Measurements from ENCODE around the gene SYT7. TPM values are rescaled to one million over a fixed set of nuclear protein-coding genes. Genes with fewer than 3 reads are reported as not detected.

SYT7 gene
- total and polyA plus RNA-seq, 2 of the 4 experiments (the other 2 are of a cell fraction): under 0.01 to 0.19 TPM

DNA sequence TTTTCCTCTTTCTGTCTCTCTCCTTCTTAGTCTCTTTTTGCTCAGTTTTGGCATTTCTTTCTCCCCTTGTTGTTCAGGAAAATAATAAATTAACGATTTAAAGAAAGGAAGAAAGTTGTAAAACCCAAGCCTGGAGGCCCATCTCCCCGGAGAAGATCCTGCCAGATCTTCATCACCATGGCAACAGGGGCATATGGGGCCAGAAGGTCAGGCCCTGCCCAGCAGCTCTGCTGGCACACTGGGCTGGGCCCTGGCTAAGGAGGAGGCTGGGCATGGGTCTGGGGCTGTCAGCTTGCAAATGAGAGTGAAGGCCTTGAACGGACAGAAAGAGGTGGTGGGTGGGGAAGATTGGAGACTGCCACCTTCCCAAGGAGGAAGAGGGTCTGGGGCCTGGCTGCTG is 69.5 kb downstream of the SYT7 start:
- H3K36me3 ChIP-seq (ENCODE audit: control insufficient read depth, insufficient read depth, low read length): no peaks in the 10 kb centered on the region
- no peak overlapping the region for H4K5ac ChIP-seq (ENCODE audit: low read depth, low read length)
- H3K14ac ChIP-seq (replicated peaks; ENCODE audit: low read depth, low read length): no peak overlapping the region
- H4K20me1 ChIP-seq (ENCODE audit: insufficient read depth, low read length): no peaks in the 10 kb centered on the region
- H3K27me3 ChIP-seq (ENCODE audit: control insufficient read depth, insufficient read depth, low read length): peaks cover 58% of the 10 kb centered on the region
- no peak overlapping the region for H3K56ac ChIP-seq (ENCODE audit: extremely low read depth, insufficient read depth, low read length)
- H2BK120ac ChIP-seq (ENCODE audit: low read depth, low read length): no peak overlapping the region
- TF ChIP-seq MXI1 (IDR thresholded peaks at IDR 0.05; ENCODE audit: borderline replicate concordance, low read depth, low read length) (no peak), RAD21 (IDR thresholded peaks at IDR 0.05; ENCODE audit: low read length) (no peak), CEBPB (IDR thresholded peaks at IDR 0.05; ENCODE audit: low read depth, low read length) (no peak), POLR2A (IDR thresholded peaks at IDR 0.05; ENCODE audit: low read depth, low read length) (no peak), RFX5 (IDR thresholded peaks at IDR 0.05; ENCODE audit: low read depth, low read length) (no peak), MAZ (IDR thresholded peaks at IDR 0.05; ENCODE audit: borderline replicate concordance, low read depth, low read length) (no peak), FOS (IDR thresholded peaks at IDR 0.05; ENCODE audit: low read depth, low read length) (no peak), BHLHE40 (IDR thresholded peaks at IDR 0.05; ENCODE audit: low read depth, low read length) (no peak), MAFK (IDR thresholded peaks at IDR 0.05; ENCODE audit: low read depth, low read length) (no peak)
- TF ChIP-seq, protein P1, sequence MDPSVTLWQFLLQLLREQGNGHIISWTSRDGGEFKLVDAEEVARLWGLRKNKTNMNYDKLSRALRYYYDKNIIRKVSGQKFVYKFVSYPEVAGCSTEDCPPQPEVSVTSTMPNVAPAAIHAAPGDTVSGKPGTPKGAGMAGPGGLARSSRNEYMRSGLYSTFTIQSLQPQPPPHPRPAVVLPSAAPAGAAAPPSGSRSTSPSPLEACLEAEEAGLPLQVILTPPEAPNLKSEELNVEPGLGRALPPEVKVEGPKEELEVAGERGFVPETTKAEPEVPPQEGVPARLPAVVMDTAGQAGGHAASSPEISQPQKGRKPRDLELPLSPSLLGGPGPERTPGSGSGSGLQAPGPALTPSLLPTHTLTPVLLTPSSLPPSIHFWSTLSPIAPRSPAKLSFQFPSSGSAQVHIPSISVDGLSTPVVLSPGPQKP (IDR thresholded peaks at IDR 0.05; ENCODE audit: borderline replicate concordance, low read depth, low read length): no peak
- TF ChIP-seq, protein P2, sequence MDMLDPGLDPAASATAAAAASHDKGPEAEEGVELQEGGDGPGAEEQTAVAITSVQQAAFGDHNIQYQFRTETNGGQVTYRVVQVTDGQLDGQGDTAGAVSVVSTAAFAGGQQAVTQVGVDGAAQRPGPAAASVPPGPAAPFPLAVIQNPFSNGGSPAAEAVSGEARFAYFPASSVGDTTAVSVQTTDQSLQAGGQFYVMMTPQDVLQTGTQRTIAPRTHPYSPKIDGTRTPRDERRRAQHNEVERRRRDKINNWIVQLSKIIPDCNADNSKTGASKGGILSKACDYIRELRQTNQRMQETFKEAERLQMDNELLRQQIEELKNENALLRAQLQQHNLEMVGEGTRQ (IDR thresholded peaks at IDR 0.05; ENCODE audit: low read depth, low read length): no peak
- H3K9me3 ChIP-seq (ENCODE audit: control insufficient read depth, insufficient read depth, low read length): no peaks in the 10 kb centered on the region; the same call in 1 of the 2 replicates
- H3K27ac ChIP-seq (ENCODE audit: insufficient read depth, low read length): no peak overlapping the region
- ATAC-seq (ENCODE audit: low read depth): no peak
- no peak overlapping the region for H2BK15ac ChIP-seq (ENCODE audit: low read depth, low read length)
- no peak overlapping the region for H2AK9ac ChIP-seq (replicated peaks; ENCODE audit: low read depth, low read length, poor library complexity)
- in situ Hi-C loops (cut with MboI; ENCODE audit: low sequenced_read_pairs) (no loop called here), intact Hi-C loops (cut with micrococcal nuclease) (no loop called here), dilution Hi-C loops (cut with HindIII; ENCODE audit: low sequenced_read_pairs, unreplicated experiment) (no loop called here)
- H3K4me2 ChIP-seq (ENCODE audit: low read depth, low read length): no peak overlapping the region
- H3K18ac ChIP-seq (ENCODE audit: low read depth, low read length): no peak overlapping the region
- no peak overlapping the region for H4K91ac ChIP-seq (ENCODE audit: insufficient read depth, low read depth, low read length)
- no peak overlapping the region for H2AK5ac ChIP-seq (ENCODE audit: low read depth, low read length)
- no TSS peak for BruUV-seq (replicated peaks)
- H4K8ac ChIP-seq (ENCODE audit: low read depth in 2 of 2, low read length in 2 of 2): no peak overlapping the region
- WGBS, 2 experiments (ENCODE audit: extremely low coverage in 2 of 2, insufficient read length in 1 of 2): no CpG with 5 or more reads among the region's 3 CpGs
- POLR2A ChIA-PET (ENCODE audit: unreplicated experiment): no interaction called here
- H2BK20ac ChIP-seq (ENCODE audit: low read depth, low read length): no peak overlapping the region
- H2BK5ac ChIP-seq (ENCODE audit: low read depth, low read length, poor library complexity, severe bottlenecking): no peak overlapping the region
- DNase-seq: no peak
- H3K9me1 ChIP-seq (ENCODE audit: insufficient read depth, low read length): no peaks in the 10 kb centered on the region
- no peak overlapping the region for H3K4me3 ChIP-seq (ENCODE audit: insufficient read depth, low read depth, low read length)
- H3K4ac ChIP-seq (ENCODE audit: low read depth, low read length): no peak overlapping the region
- no peak overlapping the region for H3K9ac ChIP-seq (ENCODE audit: low read depth, low read length)
- CTCF ChIA-PET: interaction anchor here (1.1 kb wide), 1 partner anchor 65 kb away, joined by 3 read pairs; no protein-coding TSS in a partner anchor
- no peak overlapping the region for H2AFZ ChIP-seq (replicated peaks; ENCODE audit: low read length, poor library complexity)
- H3K23ac ChIP-seq (ENCODE audit: low read depth, low read length): no peak overlapping the region
- no peaks in the 10 kb centered on the region for H3K4me1 ChIP-seq (ENCODE audit: control insufficient read depth, insufficient read depth, low read length)
- no peaks in the 10 kb centered on the region for H3K79me1 ChIP-seq (ENCODE audit: low read depth in 1 of 2, low read length in 2 of 2)

Data from IMR-90 (cell line).